GM13977 (cell line): ENCODE measurements around the gene IGSF11.

Experiments used
- DNase-seq: peaks from one replicate; pipeline ENCODE4 v3.0.0; 2012; ENCODE audit warnings: low spot score
- CTCF ChIP-seq: IDR thresholded peaks from 2 replicates; pipeline ENCODE4 v1.5.1; 2012; ENCODE audit warnings: mild to moderate bottlenecking, control low read depth; ENCODE audit not compliant: insufficient read depth; ENCODE audit errors: extremely low read depth, missing control alignments
- in situ Hi-C: fragments of 300-500 bp; cut with MboI; formaldehyde crosslinking; loops from one replicate; pipeline ENCODE4 v1.12.0; 2022; ENCODE audit warnings: low sequenced_read_pairs, low pct_unique_long_range_greater_than_20kb, mixed read lengths, inconsistent platforms; ENCODE audit not compliant: unreplicated experiment

Gene IGSF11

DNA sequence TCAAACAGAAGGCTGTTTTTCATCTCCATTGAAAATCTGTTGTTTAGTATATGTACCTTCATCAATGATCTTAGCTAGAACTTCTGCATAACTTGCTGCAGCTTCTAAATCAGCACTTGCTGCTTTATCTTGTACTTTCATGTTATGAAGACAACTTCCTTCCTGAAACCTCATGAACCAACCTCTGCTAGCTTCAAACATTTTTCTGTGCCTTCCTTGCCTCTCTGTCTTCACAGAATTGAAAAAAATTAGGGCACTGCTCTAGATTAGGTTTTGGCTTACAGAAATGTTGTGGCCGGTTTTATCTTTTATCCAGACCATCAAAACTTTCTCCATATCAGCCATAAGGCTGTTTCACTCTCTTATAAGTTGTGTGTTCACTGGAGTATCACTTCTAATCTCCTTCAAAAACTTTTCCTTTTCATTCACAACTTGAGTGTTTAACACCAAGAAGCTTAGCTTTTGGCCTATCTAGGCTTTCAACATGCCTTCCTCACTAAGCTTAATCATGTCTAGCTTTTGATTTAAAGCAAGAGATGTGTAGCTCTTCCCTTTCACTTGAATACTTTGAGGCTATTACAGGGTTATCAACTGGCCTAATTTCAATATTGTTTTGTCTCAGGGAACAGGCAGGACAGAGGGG, 78.6 kb downstream of the IGSF11 start:
- in situ Hi-C loops, result no loop called here
- no peak for TF ChIP-seq CTCF
- DNase-seq, result no peak

DNA sequence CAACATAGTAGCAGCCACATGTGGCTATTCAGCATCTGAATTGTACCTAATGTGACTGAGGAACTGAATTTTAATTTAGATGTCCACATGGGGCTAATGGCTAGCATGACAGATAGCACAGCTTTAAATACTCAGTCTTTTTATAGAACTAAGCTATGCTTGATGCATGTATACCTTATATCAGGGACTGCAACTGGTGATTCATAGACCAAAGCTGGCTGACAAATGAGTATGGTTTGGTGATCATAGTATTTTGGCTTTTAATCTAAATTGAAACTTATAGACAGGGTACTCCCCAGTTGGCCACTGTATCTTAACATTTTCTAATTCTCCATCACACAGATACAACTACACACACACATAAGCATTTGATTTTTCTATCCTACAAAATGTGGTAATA, 83.6 kb downstream of the IGSF11 start:
- DNase-seq, result no peak
- TF ChIP-seq CTCF, result no peak
- in situ Hi-C loops, result no loop called here

DNA sequence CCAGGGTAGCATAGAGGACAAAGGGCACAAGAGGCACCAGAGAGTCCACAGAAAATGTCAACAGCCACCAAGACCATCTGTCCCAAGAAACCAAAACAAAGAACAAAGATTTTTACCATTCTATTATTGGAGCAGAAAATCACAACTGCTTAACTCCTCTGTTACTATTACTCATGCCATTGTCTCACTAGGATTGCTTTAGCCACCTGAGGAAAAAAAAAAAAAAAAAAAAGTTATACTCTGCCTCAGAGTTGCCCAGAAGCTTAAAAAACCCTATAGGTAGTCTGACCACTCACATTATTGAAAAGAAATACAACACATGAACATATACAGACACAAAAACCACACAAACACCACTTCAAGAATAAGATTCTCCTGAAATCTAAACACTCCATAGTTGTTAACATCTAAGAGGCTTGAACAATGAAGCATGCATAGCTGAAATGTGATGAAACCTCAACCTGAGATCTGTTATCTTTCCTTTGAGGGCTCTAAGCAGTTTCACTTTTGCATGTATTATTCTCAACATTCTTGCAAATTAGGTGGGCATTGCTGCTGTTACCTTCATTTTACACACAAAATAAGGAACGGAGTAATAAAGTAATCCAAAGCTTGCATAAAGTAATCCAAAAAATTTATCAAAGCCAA, 85.4 kb downstream of the IGSF11 start:
- TF ChIP-seq CTCF, result no peak
- no peak for DNase-seq
- in situ Hi-C loops, result no loop called here

GRCh38 chr3:118948146-118948545, 86.5 kb downstream of the IGSF11 start:
- in situ Hi-C loops, result no loop called here
- DNase-seq, result no peak
- TF ChIP-seq CTCF, result no peak

DNA sequence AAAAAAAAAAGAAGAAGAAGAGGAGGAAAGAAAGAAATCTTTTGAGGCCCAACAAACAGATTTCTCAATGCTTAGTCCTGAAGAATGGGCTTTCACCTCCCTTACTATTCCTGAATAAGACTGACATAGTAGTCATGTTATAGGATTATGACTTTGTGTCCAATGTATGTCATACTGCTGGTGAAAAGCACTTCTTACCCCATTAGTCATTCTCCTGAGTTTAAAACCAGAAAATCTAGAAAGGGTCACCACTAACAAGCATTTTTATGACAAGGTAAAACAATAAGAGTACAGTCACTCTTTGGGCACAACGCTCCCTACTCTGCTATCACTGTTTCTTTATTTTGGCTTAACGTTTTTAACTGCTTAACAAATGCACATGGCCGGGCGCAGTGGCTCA, 88.2 kb downstream of the IGSF11 start:
- in situ Hi-C loops, result no loop called here
- no peak for TF ChIP-seq CTCF
- no peak for DNase-seq

- TF ChIP-seq CTCF, result no peak
- in situ Hi-C loops, result no loop called here
- no peak for DNase-seq
Measured at GRCh38 chr3:118945834-118946233, 88.8 kb downstream of the IGSF11 start.

DNA sequence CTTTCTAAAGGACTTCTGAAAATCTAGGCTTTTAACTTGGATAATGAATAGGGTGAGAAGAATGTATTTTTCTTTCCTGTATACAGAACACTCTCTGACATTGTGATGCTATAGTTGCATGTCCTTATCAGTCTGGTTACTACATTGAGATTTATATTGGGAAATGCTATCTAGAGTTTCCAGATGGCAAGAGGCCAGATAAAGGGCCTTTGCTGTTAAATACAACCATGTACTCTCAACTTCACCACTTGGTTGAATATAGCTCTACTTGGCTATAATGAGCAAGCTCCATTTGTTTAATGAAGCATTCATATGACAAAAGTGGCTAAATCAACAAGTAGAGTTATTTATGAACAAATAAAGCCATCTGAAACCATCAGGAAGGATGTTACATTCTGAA, 91.0 kb downstream of the IGSF11 start:
- DNase-seq, result no peak
- in situ Hi-C loops, result no loop called here
- no peak for TF ChIP-seq CTCF
